ENCODE results near the gene CAND1.

The CAND1 gene

DNA sequence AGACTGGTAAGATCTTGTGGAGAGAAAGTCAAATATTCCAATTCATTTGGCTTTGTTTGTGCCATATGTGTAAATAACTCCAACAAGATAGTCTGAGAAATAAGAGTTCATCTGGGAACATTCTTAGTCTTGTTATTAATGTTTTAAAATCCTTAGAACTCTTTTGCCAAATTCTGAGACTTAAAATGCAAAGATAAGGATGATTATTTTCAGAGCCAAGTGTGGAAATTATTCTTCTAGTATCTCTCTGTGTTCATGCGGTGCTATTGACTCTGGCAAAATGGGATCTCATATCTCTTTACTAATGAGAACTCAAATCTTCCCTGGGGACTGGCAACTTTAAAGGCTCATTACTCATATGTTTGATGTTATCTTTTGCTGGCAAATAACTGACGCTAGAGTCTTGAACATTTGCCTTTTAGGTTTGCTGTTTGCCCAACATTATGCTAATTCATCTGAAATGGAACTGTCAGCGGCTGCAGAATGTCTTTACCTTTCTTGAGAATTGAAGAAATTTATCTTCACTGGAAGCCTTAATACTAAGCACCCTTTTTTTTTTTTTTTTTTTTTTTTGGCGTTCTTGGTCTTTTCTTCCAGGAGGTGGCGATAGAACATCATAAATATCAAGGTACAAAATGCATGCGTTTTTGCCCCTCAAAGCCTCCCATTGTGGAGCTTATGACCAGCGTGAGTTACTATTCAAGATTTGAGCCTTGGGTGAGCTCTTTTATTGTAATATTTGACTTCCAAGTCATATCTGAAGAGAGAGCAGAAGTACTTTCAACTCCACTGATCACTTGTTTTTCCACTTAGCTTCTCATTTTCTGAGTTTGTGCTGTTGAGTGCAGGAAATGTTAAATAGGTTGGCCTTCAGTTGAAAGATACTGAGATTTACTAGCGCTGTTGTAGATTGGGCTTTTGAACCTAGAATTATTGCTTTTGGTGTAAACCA is 86.5 kb downstream of the CAND1 start:
- Histone ChIP-seq H3K9me3 (ENCODE audit: control insufficient read depth, low read length) (no peaks in the 10 kb centered on the region), H3K27me3 (ENCODE audit: control insufficient read depth, insufficient read depth, low read length, poor library complexity, severe bottlenecking) (no peaks in the 10 kb centered on the region), H3K4me3 (ENCODE audit: insufficient read depth, low read depth, low read length) (no peak overlapping the region), H3K36me3 (ENCODE audit: control insufficient read depth, insufficient read depth, low read length) (no peaks in the 10 kb centered on the region), H3K27ac (ENCODE audit: insufficient read depth, low read depth, low read length, poor library complexity, severe bottlenecking) (no peak overlapping the region), H3K4me1 (ENCODE audit: control insufficient read depth, insufficient read depth, low read length) (no peaks in the 10 kb centered on the region)
- 38% methylated on average over 6 to 7 of the region's 8 CpGs for WGBS, 2 experiments

DNA sequence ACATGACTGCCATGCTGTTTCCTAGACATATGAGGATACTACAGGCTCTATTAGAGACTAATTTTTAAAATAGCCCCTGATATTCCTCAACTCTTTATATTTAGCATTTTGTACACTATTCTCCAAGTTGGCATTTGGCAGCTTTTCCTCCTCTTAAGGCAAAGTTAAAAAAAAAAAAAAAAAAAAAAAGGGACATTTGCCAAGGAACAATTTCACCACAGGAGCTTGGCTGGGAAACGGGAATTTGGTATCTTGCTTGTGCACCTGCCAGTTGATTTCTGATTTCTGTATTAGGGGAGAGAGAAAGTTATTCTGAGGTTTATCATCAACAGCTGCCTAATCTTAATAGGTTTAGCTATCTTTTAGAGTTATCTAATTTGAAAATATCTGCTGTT is 87.2 kb downstream of the CAND1 start:
- no peaks in the 10 kb centered on the region for H3K36me3 ChIP-seq (ENCODE audit: control insufficient read depth, insufficient read depth, low read length)
- H3K4me1 ChIP-seq (ENCODE audit: control insufficient read depth, insufficient read depth, low read length), result no peaks in the 10 kb centered on the region
- H3K27me3 ChIP-seq (ENCODE audit: control insufficient read depth, insufficient read depth, low read length, poor library complexity, severe bottlenecking), result no peaks in the 10 kb centered on the region
- no peak overlapping the region for H3K4me3 ChIP-seq (ENCODE audit: insufficient read depth, low read depth, low read length)
- H3K9me3 ChIP-seq (ENCODE audit: control insufficient read depth, low read length), result no peaks in the 10 kb centered on the region
- WGBS, 2 experiments, result 80 to 85% methylated on average over 1 of the region's 1 CpG
- no peak overlapping the region for H3K27ac ChIP-seq (ENCODE audit: insufficient read depth, low read depth, low read length, poor library complexity, severe bottlenecking)

DNA sequence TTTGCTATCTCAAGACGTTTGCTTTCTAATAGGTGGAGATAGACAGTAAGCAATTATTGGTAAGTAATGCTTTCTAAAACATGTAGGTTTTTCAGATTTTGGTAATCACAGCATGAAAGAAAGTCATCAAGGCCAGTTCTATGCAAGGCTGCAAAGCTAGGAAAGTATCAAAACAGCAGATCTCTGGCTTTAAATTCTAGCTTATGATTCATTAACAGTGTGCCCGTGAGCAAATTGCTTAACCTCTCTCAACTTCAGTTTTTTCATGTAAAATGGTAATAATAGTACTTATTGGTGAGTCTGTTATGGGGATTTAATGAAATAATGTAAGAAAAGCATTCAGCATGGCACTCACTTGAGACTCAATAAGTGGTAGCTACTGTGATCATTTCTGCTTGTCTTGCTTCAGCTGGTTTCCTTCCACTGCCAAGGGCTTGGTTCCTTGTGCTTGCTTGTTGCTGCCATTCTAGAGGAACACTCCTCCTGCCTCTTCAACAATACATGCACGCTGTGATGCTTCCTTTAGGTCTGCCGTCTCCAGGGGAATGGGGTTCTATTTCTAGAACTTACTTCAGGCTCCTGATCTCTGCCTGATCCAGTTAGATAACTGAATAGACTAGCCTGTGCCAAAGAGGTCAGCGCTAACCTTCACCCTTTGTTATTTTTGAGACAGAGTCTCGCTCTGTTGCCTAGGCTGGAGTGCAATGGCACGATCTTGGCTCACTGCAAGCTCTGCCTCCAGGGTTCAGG is 88.4 kb downstream of the CAND1 start:
- Histone ChIP-seq H3K4me3 (ENCODE audit: insufficient read depth, low read depth, low read length) (no peak overlapping the region), H3K27me3 (ENCODE audit: control insufficient read depth, insufficient read depth, low read length, poor library complexity, severe bottlenecking) (no peaks in the 10 kb centered on the region), H3K4me1 (ENCODE audit: control insufficient read depth, insufficient read depth, low read length) (no peaks in the 10 kb centered on the region), H3K27ac (ENCODE audit: insufficient read depth, low read depth, low read length, poor library complexity, severe bottlenecking) (no peak overlapping the region), H3K9me3 (ENCODE audit: control insufficient read depth, low read length) (no peaks in the 10 kb centered on the region), H3K36me3 (ENCODE audit: control insufficient read depth, insufficient read depth, low read length) (no peaks in the 10 kb centered on the region)
- 89 to 92% methylated on average over 7 of the region's 7 CpGs for WGBS, 2 experiments

DNA sequence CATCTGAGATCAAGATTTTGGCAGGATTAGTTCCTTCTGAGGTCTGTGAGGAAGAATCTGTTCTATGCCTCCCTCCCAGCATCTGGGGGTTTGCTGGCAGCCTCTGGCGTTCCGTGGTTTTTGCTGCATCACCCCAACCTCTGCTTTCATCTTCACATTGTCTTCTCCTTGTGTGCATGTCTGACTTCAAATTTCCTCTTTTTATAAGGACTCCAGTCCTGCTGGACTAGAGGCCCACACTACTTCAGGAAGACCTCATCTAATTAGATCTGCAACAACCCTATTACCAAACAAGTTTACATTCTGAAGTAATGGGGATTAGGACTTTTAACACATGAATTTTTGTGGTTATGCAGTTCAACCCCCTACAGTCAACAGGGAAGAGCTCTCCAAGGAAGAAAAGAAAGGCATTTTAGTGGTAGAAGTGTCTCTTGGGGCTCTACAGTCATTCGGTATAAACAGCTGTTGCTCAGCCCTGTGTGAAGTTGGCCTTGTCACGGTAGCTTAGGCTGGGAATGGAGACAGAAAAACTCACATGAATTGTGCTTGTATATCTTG is 89.7 kb downstream of the CAND1 start:
- no peaks in the 10 kb centered on the region for H3K27me3 ChIP-seq (ENCODE audit: control insufficient read depth, insufficient read depth, low read length, poor library complexity, severe bottlenecking)
- WGBS, 2 experiments, result 63 to 67% methylated on average over 4 of the region's 4 CpGs

DNA sequence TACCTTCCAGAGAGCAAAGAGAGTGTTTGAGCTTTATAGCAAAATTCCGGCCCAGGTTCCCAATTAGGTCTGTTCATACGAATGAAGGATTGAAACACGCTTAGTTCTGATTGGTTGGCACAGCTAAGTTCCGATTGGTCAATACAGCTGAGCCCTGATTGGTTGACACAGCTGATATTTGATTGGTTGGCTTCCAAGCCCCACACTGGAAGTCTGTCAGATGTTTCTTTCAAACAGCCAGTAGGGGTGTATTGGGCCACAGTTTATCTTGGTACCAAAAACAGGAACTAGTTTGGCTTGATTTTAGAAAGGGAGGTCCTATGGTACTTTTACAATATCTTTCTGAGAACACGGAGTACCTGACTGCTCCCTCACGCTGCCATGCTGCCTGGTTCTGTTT is 93.4 kb downstream of the CAND1 start:
- H3K4me3 ChIP-seq (ENCODE audit: insufficient read depth, low read depth, low read length), result no peak overlapping the region
- no peaks in the 10 kb centered on the region for H3K36me3 ChIP-seq (ENCODE audit: control insufficient read depth, insufficient read depth, low read length)
- no peaks in the 10 kb centered on the region for H3K4me1 ChIP-seq (ENCODE audit: control insufficient read depth, insufficient read depth, low read length)
- WGBS, 2 experiments, result 61 to 65% methylated on average over 6 of the region's 6 CpGs
- no peaks in the 10 kb centered on the region for H3K9me3 ChIP-seq (ENCODE audit: control insufficient read depth, low read length)
- H3K27me3 ChIP-seq (ENCODE audit: control insufficient read depth, insufficient read depth, low read length, poor library complexity, severe bottlenecking), result no peaks in the 10 kb centered on the region
- no peak overlapping the region for H3K27ac ChIP-seq (ENCODE audit: insufficient read depth, low read depth, low read length, poor library complexity, severe bottlenecking)

More for the DNA sequence above, 89.7 kb downstream of the CAND1 start:
- Histone ChIP-seq H3K4me1 (ENCODE audit: control insufficient read depth, insufficient read depth, low read length) (no peaks in the 10 kb centered on the region), H3K36me3 (ENCODE audit: control insufficient read depth, insufficient read depth, low read length) (no peaks in the 10 kb centered on the region), H3K4me3 (ENCODE audit: insufficient read depth, low read depth, low read length) (no peak overlapping the region), H3K9me3 (ENCODE audit: control insufficient read depth, low read length) (no peaks in the 10 kb centered on the region), H3K27ac (ENCODE audit: insufficient read depth, low read depth, low read length, poor library complexity, severe bottlenecking) (no peak overlapping the region)

DNA sequence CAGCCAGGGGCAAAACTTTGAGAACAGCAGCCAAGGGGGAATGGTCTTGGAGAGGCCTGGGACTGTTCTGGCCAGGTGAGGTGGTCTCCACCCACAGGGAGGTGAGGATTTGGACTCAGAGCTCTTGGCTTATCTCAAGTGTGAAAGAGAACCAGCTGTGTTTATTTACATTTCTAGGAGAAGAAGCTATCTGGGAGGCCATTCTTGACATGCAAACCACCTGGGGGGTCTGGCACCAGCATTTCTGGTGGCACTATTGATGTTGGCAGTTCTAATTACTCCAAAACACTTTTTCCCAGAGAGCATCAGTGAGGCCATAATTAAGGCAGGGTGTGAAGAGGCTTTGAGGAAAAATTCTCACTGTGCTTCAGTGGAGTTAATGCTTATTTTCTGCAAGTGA is 95.1 kb downstream of the CAND1 start:
- Histone ChIP-seq H3K9me3 (ENCODE audit: control insufficient read depth, low read length) (no peaks in the 10 kb centered on the region), H3K4me1 (ENCODE audit: control insufficient read depth, insufficient read depth, low read length) (no peaks in the 10 kb centered on the region), H3K27ac (ENCODE audit: insufficient read depth, low read depth, low read length, poor library complexity, severe bottlenecking) (no peak overlapping the region), H3K4me3 (ENCODE audit: insufficient read depth, low read depth, low read length) (no peak overlapping the region), H3K27me3 (ENCODE audit: control insufficient read depth, insufficient read depth, low read length, poor library complexity, severe bottlenecking) (no peaks in the 10 kb centered on the region), H3K36me3 (ENCODE audit: control insufficient read depth, insufficient read depth, low read length) (no peaks in the 10 kb centered on the region)

DNA sequence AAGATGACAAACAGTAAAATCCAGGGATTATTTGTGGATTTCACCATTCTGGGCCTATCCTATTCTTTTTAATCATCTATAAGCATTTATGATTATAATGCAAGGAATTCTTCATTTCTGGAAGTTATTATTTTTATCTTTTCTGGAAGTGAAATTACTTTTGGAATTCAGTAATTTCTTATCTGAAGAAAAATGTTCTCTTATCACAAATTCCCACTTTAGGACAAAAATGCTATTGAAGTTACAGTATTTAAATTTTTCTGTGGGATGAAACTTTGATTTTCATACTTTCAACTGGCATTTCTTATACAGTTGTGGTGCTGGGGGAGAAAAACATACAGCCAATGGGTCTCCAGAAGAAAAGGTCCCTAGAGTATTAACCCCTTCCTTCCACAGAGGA is 96.0 kb downstream of the CAND1 start:
- Histone ChIP-seq H3K27me3 (ENCODE audit: control insufficient read depth, insufficient read depth, low read length, poor library complexity, severe bottlenecking) (no peaks in the 10 kb centered on the region), H3K4me3 (ENCODE audit: insufficient read depth, low read depth, low read length) (no peak overlapping the region), H3K4me1 (ENCODE audit: control insufficient read depth, insufficient read depth, low read length) (no peaks in the 10 kb centered on the region), H3K27ac (ENCODE audit: insufficient read depth, low read depth, low read length, poor library complexity, severe bottlenecking) (no peak overlapping the region), H3K9me3 (ENCODE audit: control insufficient read depth, low read length) (no peaks in the 10 kb centered on the region), H3K36me3 (ENCODE audit: control insufficient read depth, insufficient read depth, low read length) (no peaks in the 10 kb centered on the region)

DNA sequence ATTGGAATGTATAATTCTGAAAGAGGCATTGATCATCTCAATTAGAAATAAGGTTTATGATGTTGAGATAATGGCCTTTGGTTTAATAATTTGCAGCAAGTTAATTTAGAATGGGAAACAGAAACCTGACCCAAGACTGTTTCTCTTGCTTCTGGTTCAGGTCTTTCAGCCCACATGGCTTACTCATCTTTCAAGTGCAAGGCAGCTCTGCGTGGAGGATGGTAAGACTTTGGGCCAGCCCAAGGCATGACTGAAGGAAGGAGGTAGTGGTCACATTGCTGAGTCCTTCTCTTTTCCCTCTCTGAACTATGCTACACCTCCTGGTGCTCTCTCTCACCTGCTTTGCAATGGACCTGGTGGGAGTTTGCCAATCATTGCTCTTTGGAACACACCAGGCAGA is 98.7 kb downstream of the CAND1 start:
- WGBS, 2 experiments, result 86 to 100% methylated on average over 1 of the region's 1 CpG
- H3K36me3 ChIP-seq (ENCODE audit: control insufficient read depth, insufficient read depth, low read length), result no peaks in the 10 kb centered on the region
- no peak overlapping the region for H3K4me3 ChIP-seq (ENCODE audit: insufficient read depth, low read depth, low read length)
- no peaks in the 10 kb centered on the region for H3K4me1 ChIP-seq (ENCODE audit: control insufficient read depth, insufficient read depth, low read length)
- H3K9me3 ChIP-seq (ENCODE audit: control insufficient read depth, low read length), result no peaks in the 10 kb centered on the region
- H3K27me3 ChIP-seq (ENCODE audit: control insufficient read depth, insufficient read depth, low read length, poor library complexity, severe bottlenecking), result no peaks in the 10 kb centered on the region
- no peak overlapping the region for H3K27ac ChIP-seq (ENCODE audit: insufficient read depth, low read depth, low read length, poor library complexity, severe bottlenecking)
